Measurements from ENCODE around the gene RALGPS1.

Gene RALGPS1

GRCh38 chr9:127093319-127094020, 178.9 kb downstream of the RALGPS1 start:
- TF ChIP-seq CTCF (conservative IDR thresholded peaks at IDR 0.05; ENCODE audit: low read depth, low read length) = peak; percentile 8
- DNase-seq (ENCODE audit: low read depth) = no peak
- no peak overlapping the region for H3K4me3 ChIP-seq (ENCODE audit: low read length)

GRCh38 chr9:127095411-127095810, 180.8 kb downstream of the RALGPS1 start:
- no peak for DNase-seq (ENCODE audit: low read depth)
- no peak for TF ChIP-seq CTCF (conservative IDR thresholded peaks at IDR 0.05; ENCODE audit: low read depth, low read length)
- H3K4me3 ChIP-seq (ENCODE audit: low read length) = no peak overlapping the region

- no peak for DNase-seq (ENCODE audit: low read depth)
- H3K4me3 ChIP-seq (ENCODE audit: low read length) = no peak overlapping the region
- no peak for TF ChIP-seq CTCF (conservative IDR thresholded peaks at IDR 0.05; ENCODE audit: low read depth, low read length)
Measured at GRCh38 chr9:127096208-127096607, 181.6 kb downstream of the RALGPS1 start.

GRCh38 chr9:127097683-127098082, 183.1 kb downstream of the RALGPS1 start:
- DNase-seq (ENCODE audit: low read depth) = no peak
- TF ChIP-seq CTCF (conservative IDR thresholded peaks at IDR 0.05; ENCODE audit: low read depth, low read length) = no peak

GRCh38 chr9:127098916-127099553, 184.5 kb downstream of the RALGPS1 start:
- no peak for DNase-seq (ENCODE audit: low read depth)
- TF ChIP-seq CTCF (conservative IDR thresholded peaks at IDR 0.05; ENCODE audit: low read depth, low read length) = no peak
- H3K4me3 ChIP-seq (ENCODE audit: low read length) = no peak overlapping the region

More at GRCh38 chr9:127097683-127098082, 183.1 kb downstream of the RALGPS1 start:
- no peak overlapping the region for H3K4me3 ChIP-seq (ENCODE audit: low read length)

- H3K4me3 ChIP-seq (ENCODE audit: low read length) = no peak overlapping the region
- no peak for TF ChIP-seq CTCF (conservative IDR thresholded peaks at IDR 0.05; ENCODE audit: low read depth, low read length)
- no peak for DNase-seq (ENCODE audit: low read depth)
Measured at GRCh38 chr9:127099664-127100063, 185.1 kb downstream of the RALGPS1 start.

GRCh38 chr9:127102176-127102575, 187.6 kb downstream of the RALGPS1 start:
- no peak for TF ChIP-seq CTCF (conservative IDR thresholded peaks at IDR 0.05; ENCODE audit: low read depth, low read length)
- DNase-seq (ENCODE audit: low read depth) = no peak

More at GRCh38 chr9:127102176-127102575, 187.6 kb downstream of the RALGPS1 start:
- no peak overlapping the region for H3K4me3 ChIP-seq (ENCODE audit: low read length)

All from retinal pigment epithelial cell (primary cell).